ENCODE data around the gene DOCK9.

GRCh38 chr13:98827449-98827848 is 150.4 kb downstream of the DOCK9 start:
- TF ChIP-seq POLR2A (IDR thresholded peaks at IDR 0.05) (no peak), CTCF (IDR thresholded peaks at IDR 0.05) (no peak)

All from esophagus squamous epithelium (tissue), 4 donors.